HEK293T (cell line): ENCODE results near the gene NDRG3.

Experiments
- CTCF ChIA-PET: fragments of 350-600 bp; formaldehyde crosslinking; extraction: SDS; loops from one replicate; lab custom pipeline; 2021; ENCODE audit warnings: antibody characterized with exemption, inconsistent platforms; lab: Yijun Ruan, JAX
- POLR2A ChIA-PET: fragments of 350-600 bp; formaldehyde crosslinking; extraction: SDS; loops from one replicate; lab custom pipeline; 2020; ENCODE audit warnings: antibody characterized with exemption, inconsistent platforms; lab: Yijun Ruan, JAX
- DNase-seq: peaks from one replicate; pipeline ENCODE4 v3.0.0; 2012; ENCODE audit warnings: mixed read lengths; ENCODE audit errors: extremely low spot score
- ARNT ChIP-seq: fragments of 450-650 bp; IDR thresholded peaks from 2 replicates; pipeline ENCODE4 v1.6.1; 2017; ENCODE audit warnings: mild to moderate bottlenecking
- BHLHE40 ChIP-seq: fragments of 450-650 bp; IDR thresholded peaks from 2 replicates; pipeline ENCODE4 v1.6.1; 2016; ENCODE audit warnings: mild to moderate bottlenecking, moderate library complexity, borderline replicate concordance
- CTBP1 ChIP-seq: fragments of 450-650 bp; IDR thresholded peaks from 2 replicates; pipeline ENCODE4 v1.6.1; 2016; ENCODE audit warnings: borderline replicate concordance
- ELF4 ChIP-seq: fragments of 450-650 bp; IDR thresholded peaks from 2 replicates; pipeline ENCODE4 v1.6.1; 2017; ENCODE audit warnings: antibody characterized with exemption
- FOXA1 ChIP-seq: fragments of 450-650 bp; IDR thresholded peaks from 2 replicates; pipeline ENCODE4 v1.6.1; 2016; ENCODE audit warnings: mild to moderate bottlenecking
- FOXK2 ChIP-seq: fragments of 450-650 bp; IDR thresholded peaks from 2 replicates; pipeline ENCODE4 v1.6.1; 2016; ENCODE audit warnings: mild to moderate bottlenecking
- FOXM1 ChIP-seq: fragments of 450-650 bp; IDR thresholded peaks from 2 replicates; pipeline ENCODE4 v1.6.1; 2017; ENCODE audit warnings: mild to moderate bottlenecking, borderline replicate concordance
- HDGF ChIP-seq: fragments of 450-650 bp; IDR thresholded peaks from 2 replicates; pipeline ENCODE4 v1.6.1; 2017; ENCODE audit warnings: antibody characterized with exemption, borderline replicate concordance
- L3MBTL2 ChIP-seq: fragments of 450-650 bp; conservative IDR thresholded peaks from 2 replicates; pipeline ENCODE4 v1.6.1; 2016; ENCODE audit warnings: mild to moderate bottlenecking
- LEF1 ChIP-seq: fragments of 450-650 bp; IDR thresholded peaks from 2 replicates; pipeline ENCODE4 v1.6.1; 2017; ENCODE audit warnings: mild to moderate bottlenecking, borderline replicate concordance
- NFRKB ChIP-seq: fragments of 450-650 bp; IDR thresholded peaks from 2 replicates; pipeline ENCODE4 v1.6.1; 2016; ENCODE audit warnings: mild to moderate bottlenecking, moderate library complexity
- PKNOX1 ChIP-seq: fragments of 450-650 bp; IDR thresholded peaks from 2 replicates; pipeline ENCODE4 v1.6.1; 2016
- SP1 ChIP-seq: fragments of 450-650 bp; IDR thresholded peaks from 2 replicates; pipeline ENCODE4 v1.6.1; 2017
- SUZ12 ChIP-seq: fragments of 450-650 bp; IDR thresholded peaks from 2 replicates; pipeline ENCODE4 v1.6.1; 2016; ENCODE audit warnings: mild to moderate bottlenecking
- TARDBP ChIP-seq: fragments of 450-650 bp; IDR thresholded peaks from 2 replicates; pipeline ENCODE4 v1.6.1; 2016
- ZNF384 ChIP-seq: fragments of 450-650 bp; IDR thresholded peaks from 2 replicates; pipeline ENCODE4 v1.6.1; 2016

The NDRG3 gene

GRCh38 chr20:36786246-36786645 is 40.4 kb upstream of the NDRG3 start:
- ChIA-PET CTCF (no interaction called here), POLR2A (interaction anchor here (0.9 kb wide), 1 partner anchor 19 kb away, joined by 3 read pairs; no protein-coding TSS in a partner anchor)
- TF ChIP-seq SP1 (no peak), FOXM1 (no peak), FOXK2 (no peak), ZNF384 (no peak), NFRKB (no peak), FOXA1 (no peak), HDGF (no peak), LEF1 (no peak), TARDBP (no peak), ELF4 (no peak), BHLHE40 (no peak), L3MBTL2 (no peak), CTBP1 (no peak), SUZ12 (no peak), ARNT (no peak), PKNOX1 (no peak)
- DNase-seq, result no peak

GRCh38 chr20:36785308-36785707 is 39.4 kb upstream of the NDRG3 start:
- ChIA-PET POLR2A (interaction anchor here (1.6 kb wide), 1 partner anchor 11 kb away, joined by 3 read pairs; the partner anchor contains the start of gene DSN1), CTCF (no interaction called here)

GRCh38 chr20:36784900-36785299 is 39.0 kb upstream of the NDRG3 start:
- no peak for TF ChIP-seq L3MBTL2
- no peak for TF ChIP-seq CTBP1
- no peak for TF ChIP-seq ZNF384
- no peak for TF ChIP-seq TARDBP
- TF ChIP-seq FOXM1, result no peak
- no peak for TF ChIP-seq NFRKB
- TF ChIP-seq ARNT, result no peak
- TF ChIP-seq HDGF, result no peak
- no peak for TF ChIP-seq FOXA1
- TF ChIP-seq SP1, result no peak
- TF ChIP-seq FOXK2, result no peak
- TF ChIP-seq SUZ12, result no peak
- TF ChIP-seq LEF1, result no peak
- TF ChIP-seq BHLHE40, result no peak
- TF ChIP-seq PKNOX1, result no peak
- no peak for TF ChIP-seq ELF4
- ChIA-PET CTCF (no interaction called here), POLR2A (interaction anchor here (1.6 kb wide), 1 partner anchor 11 kb away, joined by 3 read pairs; the partner anchor contains the start of gene DSN1)
- DNase-seq, result no peak

More at GRCh38 chr20:36785308-36785707, 39.4 kb upstream of the NDRG3 start:
- no peak for DNase-seq
- TF ChIP-seq BHLHE40, result no peak
- TF ChIP-seq ELF4, result no peak
- no peak for TF ChIP-seq FOXK2
- no peak for TF ChIP-seq FOXM1
- no peak for TF ChIP-seq TARDBP
- no peak for TF ChIP-seq L3MBTL2
- no peak for TF ChIP-seq FOXA1
- TF ChIP-seq CTBP1, result no peak
- TF ChIP-seq NFRKB, result no peak
- TF ChIP-seq SP1, result no peak
- TF ChIP-seq ARNT, result no peak
- no peak for TF ChIP-seq SUZ12
- no peak for TF ChIP-seq HDGF
- no peak for TF ChIP-seq LEF1

GRCh38 chr20:36784116-36784515 is 38.2 kb upstream of the NDRG3 start:
- TF ChIP-seq TARDBP (no peak), LEF1 (no peak), SP1 (no peak), FOXK2 (no peak), BHLHE40 (no peak), CTBP1 (no peak), ZNF384 (no peak), SUZ12 (no peak), PKNOX1 (no peak), FOXM1 (no peak), L3MBTL2 (no peak), NFRKB (no peak), ELF4 (no peak), HDGF (no peak), ARNT (no peak), FOXA1 (no peak)
- ChIA-PET POLR2A (interaction anchor here (1.6 kb wide), 1 partner anchor 10 kb away, joined by 3 read pairs; the partner anchor contains the start of gene DSN1), CTCF (no interaction called here)
- no peak for DNase-seq

- POLR2A ChIA-PET, result no interaction called here
- DNase-seq, result no peak
- CTCF ChIA-PET, result interaction anchor here (0.6 kb wide), 1 partner anchor 8 kb away, joined by 3 read pairs; no protein-coding TSS in a partner anchor
- TF ChIP-seq LEF1, result no peak
- no peak for TF ChIP-seq FOXK2
- TF ChIP-seq L3MBTL2, result no peak
- TF ChIP-seq HDGF, result no peak
- no peak for TF ChIP-seq SP1
- TF ChIP-seq ZNF384, result no peak
- no peak for TF ChIP-seq PKNOX1
- no peak for TF ChIP-seq ELF4
- no peak for TF ChIP-seq NFRKB
- TF ChIP-seq TARDBP, result no peak
- TF ChIP-seq SUZ12, result no peak
- TF ChIP-seq CTBP1, result no peak
- TF ChIP-seq FOXM1, result no peak
- TF ChIP-seq FOXA1, result no peak
- TF ChIP-seq ARNT, result no peak
- no peak for TF ChIP-seq BHLHE40
Observed at GRCh38 chr20:36779656-36780025, 33.8 kb upstream of the NDRG3 start.
